Pulmonary artery endothelial cell (primary cell): ENCODE data around the gene ZSCAN30. TPM values are rescaled to one million over a fixed set of nuclear protein-coding genes. Genes with fewer than 3 reads are reported as not detected.
"Not testable (repeated sequence)": the region's sequence is repeated elsewhere in the genome, so short reads cannot be mapped to it uniquely, and the experiment has no call there.

Experiments used
- DNase-seq: peaks from one replicate; pipeline ENCODE4 v3.0.0-alpha.2; 2011; ENCODE audit warnings: low read depth, low spot score
- total RNA-seq: library from RNA; depleted of rRNA; stranded (reverse); fragments of >200 nt; gene quantifications from 2 replicates; pipeline ENCODE4 v1.2.3, GENCODE V29; 2014

Gene ZSCAN30
- total RNA-seq, 1 donor from 2014 or later, result 11.9 TPM

GRCh38 chr18:35239314-35239713 is 50.7 kb downstream of the ZSCAN30 start:
- no peak for DNase-seq

- no peak for DNase-seq
Measured at GRCh38 chr18:35236571-35237363, 53.3 kb downstream of the ZSCAN30 start.

GRCh38 chr18:35231052-35231451 is 59.0 kb downstream of the ZSCAN30 start:
- peak; percentile 33 for DNase-seq

GRCh38 chr18:35227254-35227653 is 62.8 kb downstream of the ZSCAN30 start:
- DNase-seq, result no peak

- DNase-seq, result no peak
Measured at GRCh38 chr18:35223797-35224196, 66.2 kb downstream of the ZSCAN30 start.

- no peak for DNase-seq
Measured at GRCh38 chr18:35220424-35220823, 69.6 kb downstream of the ZSCAN30 start.

- not testable (repeated sequence) for DNase-seq
Measured at GRCh38 chr18:35219331-35219730, 70.7 kb downstream of the ZSCAN30 start.

- not testable (repeated sequence) for DNase-seq
Measured at GRCh38 chr18:35216611-35217010, 73.4 kb downstream of the ZSCAN30 start.

- DNase-seq, result no peak
Measured at GRCh38 chr18:35215026-35215425, 75.0 kb downstream of the ZSCAN30 start.

GRCh38 chr18:35205746-35206458 is 84.1 kb downstream of the ZSCAN30 start:
- not testable (repeated sequence) for DNase-seq

GRCh38 chr18:35205199-35205712 is 84.8 kb downstream of the ZSCAN30 start:
- no peak for DNase-seq

- DNase-seq, result no peak
Measured at GRCh38 chr18:35203067-35203466, 87.0 kb downstream of the ZSCAN30 start.

- no peak for DNase-seq
Measured at GRCh38 chr18:35201256-35201931, 88.6 kb downstream of the ZSCAN30 start.

Other genes starting within 250 kb of the ZSCAN30 start
- gene MAPRE2, start 248.8 kb downstream of the ZSCAN30 start, total RNA-seq, result 39.4 and 67.6 TPM in 2 replicates
- 3.8 and 4.4 TPM in 2 replicates for gene ZNF397, start 49.2 kb downstream of the ZSCAN30 start, total RNA-seq
- 26.8 and 43.7 TPM in 2 replicates for gene ZNF24, start 54.2 kb upstream of the ZSCAN30 start, total RNA-seq
- gene ZNF396, start 87.1 kb upstream of the ZSCAN30 start, total RNA-seq, result 0.53 and 0.60 TPM in 2 replicates
- gene INO80C, start 207.7 kb upstream of the ZSCAN30 start, total RNA-seq, result 15.8 and 20.4 TPM in 2 replicates